ENCODE measurements around the gene DLGAP3.
"Not testable (repeated sequence)": the region's sequence is repeated elsewhere in the genome, so short reads cannot be mapped to it uniquely, and the experiment has no call there.

DLGAP3 gene, protein sequence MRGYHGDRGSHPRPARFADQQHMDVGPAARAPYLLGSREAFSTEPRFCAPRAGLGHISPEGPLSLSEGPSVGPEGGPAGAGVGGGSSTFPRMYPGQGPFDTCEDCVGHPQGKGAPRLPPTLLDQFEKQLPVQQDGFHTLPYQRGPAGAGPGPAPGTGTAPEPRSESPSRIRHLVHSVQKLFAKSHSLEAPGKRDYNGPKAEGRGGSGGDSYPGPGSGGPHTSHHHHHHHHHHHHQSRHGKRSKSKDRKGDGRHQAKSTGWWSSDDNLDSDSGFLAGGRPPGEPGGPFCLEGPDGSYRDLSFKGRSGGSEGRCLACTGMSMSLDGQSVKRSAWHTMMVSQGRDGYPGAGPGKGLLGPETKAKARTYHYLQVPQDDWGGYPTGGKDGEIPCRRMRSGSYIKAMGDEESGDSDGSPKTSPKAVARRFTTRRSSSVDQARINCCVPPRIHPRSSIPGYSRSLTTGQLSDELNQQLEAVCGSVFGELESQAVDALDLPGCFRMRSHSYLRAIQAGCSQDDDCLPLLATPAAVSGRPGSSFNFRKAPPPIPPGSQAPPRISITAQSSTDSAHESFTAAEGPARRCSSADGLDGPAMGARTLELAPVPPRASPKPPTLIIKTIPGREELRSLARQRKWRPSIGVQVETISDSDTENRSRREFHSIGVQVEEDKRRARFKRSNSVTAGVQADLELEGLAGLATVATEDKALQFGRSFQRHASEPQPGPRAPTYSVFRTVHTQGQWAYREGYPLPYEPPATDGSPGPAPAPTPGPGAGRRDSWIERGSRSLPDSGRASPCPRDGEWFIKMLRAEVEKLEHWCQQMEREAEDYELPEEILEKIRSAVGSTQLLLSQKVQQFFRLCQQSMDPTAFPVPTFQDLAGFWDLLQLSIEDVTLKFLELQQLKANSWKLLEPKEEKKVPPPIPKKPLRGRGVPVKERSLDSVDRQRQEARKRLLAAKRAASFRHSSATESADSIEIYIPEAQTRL

DNA sequence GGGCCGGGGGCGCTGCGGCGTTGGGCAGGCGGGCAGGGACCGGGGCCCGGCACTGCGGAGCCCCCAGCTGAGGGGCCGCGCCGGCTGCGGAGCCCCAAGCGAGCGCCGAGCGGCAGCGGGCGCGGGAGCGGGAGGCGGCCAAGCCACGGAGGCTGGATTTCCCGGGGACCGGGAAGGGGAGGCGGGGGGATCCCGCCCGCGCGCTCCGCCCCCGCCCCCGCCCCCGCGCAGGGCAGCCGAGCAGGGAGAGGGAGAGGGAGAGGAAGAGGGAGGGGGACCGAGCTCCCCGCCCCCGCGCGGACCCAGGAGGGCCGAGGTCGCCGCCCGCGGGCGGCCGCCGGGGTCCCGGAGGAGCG lies at the start of gene DLGAP3:
DLGAP3 (minus strand) TSS at position 154 of the 356 bp plus-strand sequence. CDS start 24,267 bp downstream, outside the sequence.
- DNase-seq = no peak

DNA sequence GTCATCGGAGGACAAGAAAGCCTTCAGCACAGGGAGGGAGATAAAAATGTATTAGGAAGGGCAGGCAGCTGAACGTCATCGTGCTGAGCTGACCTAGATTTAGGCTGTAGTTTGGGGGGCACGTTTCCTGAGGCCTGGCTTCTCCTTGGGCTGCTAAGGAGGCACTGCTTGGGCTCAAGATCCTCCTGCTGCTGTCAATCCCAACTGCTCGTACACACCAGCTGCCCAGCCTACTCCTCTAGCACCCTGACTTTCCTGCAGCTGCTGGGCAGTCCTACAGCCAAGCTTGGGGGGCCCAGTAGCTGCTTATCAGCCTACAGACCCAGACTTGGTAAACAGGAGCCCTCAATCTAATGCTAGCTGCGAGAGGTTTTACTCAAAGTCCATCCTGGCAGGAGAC lies 49.5 kb upstream of the DLGAP3 start:
- DNase-seq = no peak

DNA sequence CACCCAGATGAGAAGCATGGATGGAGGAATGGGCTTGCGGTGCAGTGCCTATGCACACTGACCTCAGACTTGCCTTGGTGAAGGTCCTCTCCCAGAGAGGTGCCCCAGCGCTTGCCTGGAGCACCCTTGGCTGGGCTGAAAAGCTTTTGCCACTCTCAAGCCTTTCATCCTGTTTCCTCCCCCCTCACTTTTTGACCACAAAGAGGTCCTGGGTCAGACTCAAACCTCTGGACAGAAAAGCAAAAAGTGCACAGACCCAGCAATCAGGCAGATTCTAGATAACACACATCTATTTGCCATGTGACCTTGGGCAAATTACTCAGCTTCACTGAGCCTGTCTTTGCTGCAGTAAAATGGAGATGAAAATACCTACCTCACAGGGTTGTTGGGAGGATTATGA lies 48.4 kb upstream of the DLGAP3 start:
- DNase-seq = no peak

DNA sequence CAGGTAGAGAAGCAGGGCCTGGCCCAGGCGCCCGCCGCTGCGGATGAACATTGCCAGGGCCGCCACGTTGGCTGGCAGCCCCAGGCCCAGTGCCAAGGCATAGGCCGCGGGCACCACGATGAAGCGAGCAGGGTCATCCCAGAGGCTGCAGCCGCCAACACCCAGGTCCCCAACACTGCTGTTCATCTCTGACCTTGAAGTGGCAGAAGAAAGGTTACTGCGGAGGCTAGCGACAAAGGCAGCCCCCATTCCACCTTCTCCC lies 47.7 kb upstream of the DLGAP3 start:
- no peak for DNase-seq

DNA sequence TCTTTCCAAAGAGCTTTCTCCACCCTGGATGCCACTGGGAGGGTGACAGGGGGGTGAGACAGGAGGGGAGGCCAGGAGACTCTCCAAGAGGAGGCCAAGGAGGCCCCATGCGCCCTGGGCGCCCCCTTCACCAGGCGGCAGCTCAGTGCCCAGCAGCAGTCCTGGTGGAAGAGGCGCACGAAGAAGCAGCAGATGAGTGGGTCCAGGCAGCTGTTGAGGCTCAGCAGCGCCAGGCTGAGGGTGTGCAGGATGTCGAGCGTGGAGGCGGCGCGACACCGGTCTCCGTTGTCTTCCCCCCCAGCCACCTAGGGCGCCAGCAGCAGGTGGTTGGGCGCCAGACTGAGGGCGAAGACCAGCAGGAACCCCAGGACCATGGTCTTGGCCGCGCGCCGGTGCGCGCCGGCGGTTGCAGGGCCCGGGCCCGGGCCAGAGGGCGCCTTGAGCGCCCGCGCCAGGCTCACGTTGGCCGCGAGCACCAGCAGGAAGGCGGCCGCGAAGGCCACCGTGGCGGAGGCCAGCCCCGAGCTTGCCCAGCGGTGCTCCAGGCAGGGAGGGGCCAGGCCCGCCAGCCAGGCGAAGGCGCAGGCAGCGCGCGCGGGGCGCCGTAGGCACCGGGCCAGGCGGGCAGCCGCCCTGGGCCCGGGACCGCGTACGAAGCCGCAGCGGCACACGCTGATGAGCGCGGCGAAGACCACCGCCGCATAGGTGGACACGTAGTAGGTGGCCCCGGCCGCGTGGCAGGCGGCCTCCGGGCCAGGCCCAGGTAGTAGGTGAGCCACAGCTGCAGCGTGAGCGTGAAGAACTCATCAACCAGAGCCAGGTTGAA lies 47.1 kb upstream of the DLGAP3 start:
- DNase-seq = no peak

DNA sequence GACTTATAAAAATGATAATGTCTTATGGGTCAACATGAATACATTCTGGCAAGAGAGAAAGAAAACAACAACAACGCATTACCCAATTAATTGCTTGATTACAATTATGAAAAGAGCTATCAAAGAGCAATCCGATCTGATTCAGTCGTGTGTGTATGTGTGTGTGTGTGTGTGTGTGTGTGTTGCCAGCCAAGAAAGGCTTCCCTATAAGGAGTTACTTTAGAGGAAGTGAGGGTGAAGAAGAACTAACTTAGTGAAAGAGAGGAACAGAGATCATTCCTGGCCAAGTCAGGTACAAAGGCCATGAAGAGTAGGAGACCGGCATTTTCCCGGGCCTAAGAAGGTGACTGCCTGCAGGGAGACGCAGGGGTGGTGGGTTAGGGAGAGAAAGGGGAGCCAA lies 46.3 kb upstream of the DLGAP3 start:
- no peak for DNase-seq

DNA sequence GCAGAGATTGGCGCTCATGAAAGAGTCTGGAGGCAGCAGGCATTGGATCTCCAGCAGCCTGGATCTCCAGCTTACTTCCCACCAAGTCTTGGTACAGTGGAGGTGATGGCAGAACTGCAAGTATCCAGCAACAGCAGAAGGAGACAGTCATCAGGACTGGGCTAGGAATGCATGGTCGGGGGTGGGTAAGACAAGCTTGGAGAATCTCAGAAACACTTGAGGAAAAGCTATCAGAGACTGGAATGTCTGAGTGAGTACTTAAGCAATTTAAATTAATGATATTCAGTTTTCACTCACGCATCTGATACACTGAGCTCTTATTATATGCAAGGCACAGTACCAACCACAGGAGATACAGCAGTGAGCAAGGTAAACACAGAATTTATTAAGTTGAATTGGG lies 45.9 kb upstream of the DLGAP3 start:
- no peak for DNase-seq

DNA sequence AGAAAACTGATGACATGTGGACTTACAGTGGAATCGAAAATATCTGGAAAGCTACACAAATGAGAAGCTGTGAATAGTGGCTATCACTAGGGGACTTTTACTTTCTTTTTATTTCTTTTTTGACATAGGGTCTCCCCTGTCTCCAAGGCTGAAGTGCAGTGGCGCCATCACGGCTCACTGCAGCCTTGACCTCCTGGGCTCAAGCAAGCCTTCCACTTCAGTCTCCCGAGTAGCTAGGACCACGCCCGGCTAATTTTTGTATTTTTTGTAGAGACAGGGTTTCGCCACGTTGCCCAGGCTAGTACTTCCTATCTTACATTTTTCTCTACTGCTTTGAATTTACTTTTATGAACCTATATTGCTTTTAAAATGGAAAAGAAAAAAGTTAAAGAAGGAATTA lies 45.2 kb upstream of the DLGAP3 start:
- no peak for DNase-seq

DNA sequence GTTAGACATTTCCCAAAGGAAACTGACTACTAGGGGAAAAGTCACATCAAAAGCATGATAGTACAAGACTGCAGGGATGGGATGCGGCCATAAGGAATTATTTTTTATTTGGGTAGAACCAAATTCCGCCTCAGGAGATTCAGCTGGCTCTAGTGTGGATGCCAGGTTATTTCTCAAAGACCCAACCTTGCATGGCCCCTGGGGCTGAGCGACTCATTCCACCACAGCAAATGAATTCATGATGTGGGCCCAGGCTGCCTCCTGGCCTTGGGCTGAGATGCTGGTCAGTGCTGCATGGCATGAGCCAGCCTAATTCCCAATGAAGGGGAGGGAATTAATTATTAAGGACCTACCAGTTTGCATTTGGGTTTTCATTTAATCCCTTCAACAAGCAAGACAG lies 43.9 kb upstream of the DLGAP3 start:
- no peak for DNase-seq

DNA sequence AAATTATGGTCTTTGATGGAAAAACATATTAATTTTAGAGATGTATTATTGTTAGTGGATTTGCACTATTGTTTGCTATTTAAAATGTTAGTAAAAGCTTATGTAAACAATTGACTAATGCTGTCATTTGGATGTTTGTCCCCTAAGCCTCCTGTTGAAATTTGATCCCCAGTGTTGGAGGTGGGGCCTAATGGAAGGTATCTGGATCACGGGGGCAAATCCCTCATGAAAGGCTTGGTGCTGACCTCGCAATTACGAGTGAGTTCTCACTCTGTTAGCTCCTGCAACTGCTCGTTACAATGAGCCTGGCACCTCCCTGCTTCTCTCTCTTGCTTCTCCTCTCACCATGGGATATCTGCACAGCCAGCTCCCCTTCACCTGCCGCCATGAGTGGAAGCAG lies 41.4 kb upstream of the DLGAP3 start:
- no peak for DNase-seq

DNA sequence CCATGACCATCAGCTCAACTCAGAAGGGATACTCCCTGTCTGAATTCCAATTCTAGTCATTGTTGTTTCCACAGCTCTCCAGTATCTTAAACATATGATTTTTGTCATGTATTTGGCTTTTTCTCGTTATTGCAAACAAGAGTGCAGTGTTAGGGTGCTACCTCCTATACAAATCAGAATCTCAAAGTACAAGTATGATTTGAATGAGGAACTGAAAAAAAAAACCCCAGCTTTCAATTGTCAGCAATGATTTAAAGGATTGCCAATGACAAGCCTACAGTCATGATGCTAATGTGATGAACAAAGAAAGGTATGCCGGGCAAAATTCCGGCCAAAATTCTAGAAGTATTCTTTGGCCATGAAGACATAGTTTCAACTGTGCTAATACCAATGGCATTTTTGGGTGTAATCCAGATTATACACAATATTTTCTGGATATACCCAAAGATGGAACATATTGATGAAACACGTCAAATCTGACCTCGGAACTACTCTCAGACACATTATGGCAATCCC lies 40.8 kb upstream of the DLGAP3 start:
- no peak for DNase-seq

DNA sequence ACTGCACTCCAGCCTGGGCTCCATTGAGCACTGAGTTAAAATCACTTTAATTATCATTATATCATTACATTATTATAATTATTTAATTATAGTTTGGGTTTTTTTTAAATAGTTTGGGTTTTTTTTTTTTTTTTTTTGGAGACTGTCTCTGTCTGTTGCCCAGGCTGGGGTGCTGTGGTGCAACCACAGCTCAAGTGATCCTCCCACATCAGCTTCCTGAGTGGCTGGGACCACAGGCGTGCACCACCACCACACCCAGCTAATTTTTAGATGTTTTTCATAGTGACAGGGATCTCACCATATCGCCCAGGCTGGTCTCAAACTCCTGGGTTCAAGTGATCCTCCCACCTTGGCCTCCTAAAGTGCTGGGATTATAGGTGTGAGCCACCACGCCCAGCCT lies 38.8 kb upstream of the DLGAP3 start:
- DNase-seq = not testable (repeated sequence)

DNA sequence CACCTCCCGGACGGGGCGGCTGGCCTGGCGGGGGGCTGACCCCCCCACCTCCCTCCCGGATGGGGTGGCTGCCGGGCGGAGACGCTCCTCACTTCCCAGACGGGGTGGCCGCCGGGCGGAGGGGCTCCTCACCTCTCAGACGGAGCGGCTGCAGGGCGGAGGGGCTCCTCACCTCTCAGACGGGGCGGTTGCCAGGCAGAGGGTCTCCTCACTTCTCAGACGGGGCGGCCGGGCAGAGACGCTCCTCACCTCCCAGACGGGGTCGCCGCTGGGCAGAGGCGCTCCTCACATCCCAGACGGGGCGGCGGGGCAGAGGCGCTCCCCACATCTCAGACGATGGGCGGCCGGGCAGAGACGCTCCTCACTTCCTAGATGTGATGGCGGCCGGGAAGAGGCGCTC lies 38.2 kb upstream of the DLGAP3 start:
- not testable (repeated sequence) for DNase-seq

DNA sequence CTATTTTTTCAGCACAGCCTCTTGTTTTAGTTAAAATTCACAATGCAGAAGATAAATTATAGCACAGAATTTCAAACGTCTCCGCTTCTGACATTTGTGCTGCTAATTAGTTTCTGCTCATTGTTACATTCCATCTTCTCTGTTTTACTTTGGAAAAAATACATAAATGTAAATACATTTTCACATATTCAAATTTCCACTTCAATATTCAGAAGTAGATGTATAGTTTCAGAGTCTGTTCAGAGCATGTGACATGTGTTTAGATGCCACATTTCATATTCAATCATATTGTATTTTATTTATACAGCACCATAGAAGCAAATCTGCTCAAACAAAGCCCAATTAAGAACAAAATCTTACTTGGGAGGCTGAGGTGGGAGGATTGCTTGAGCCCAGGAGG lies 36.1 kb upstream of the DLGAP3 start:
- DNase-seq = no peak

DNA sequence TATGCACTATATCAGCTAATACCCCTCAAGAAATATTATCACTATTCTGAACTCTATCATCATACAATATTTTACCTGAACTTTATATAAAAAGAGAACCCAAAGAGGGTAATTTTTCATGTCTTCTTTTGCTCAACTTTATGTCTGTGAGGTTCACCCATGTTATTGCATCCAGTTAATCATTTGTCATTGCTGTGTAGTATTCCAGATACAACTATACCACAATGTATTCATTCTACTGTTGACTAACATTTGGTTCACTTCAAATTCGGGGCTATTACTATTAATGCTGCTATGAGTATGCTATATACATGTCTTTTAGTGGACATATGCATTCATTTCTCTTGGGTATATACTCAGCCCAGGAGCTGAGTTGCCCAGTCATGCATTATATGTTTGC lies 21.0 kb upstream of the DLGAP3 start:
- DNase-seq = no peak

DNA sequence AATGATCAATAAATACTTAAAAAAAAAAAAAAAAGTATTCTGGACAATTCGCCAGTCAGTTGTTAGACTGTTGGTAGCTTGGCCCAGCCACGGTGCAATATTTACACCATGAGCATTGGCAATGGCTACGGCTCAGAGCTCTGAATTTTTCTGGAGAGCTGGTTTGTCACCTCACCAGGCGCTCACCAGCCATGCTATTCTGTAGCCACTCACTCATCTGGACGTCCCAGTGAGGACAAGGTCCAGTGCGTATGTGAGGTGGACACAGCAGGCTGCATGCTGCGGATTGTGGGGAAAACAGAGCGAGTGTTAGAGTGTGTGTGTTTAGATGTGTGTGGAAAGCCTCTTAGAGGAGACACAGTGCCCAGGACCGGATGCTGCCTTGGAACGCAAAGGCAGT lies 19.3 kb upstream of the DLGAP3 start:
- not testable (repeated sequence) for DNase-seq

DNA sequence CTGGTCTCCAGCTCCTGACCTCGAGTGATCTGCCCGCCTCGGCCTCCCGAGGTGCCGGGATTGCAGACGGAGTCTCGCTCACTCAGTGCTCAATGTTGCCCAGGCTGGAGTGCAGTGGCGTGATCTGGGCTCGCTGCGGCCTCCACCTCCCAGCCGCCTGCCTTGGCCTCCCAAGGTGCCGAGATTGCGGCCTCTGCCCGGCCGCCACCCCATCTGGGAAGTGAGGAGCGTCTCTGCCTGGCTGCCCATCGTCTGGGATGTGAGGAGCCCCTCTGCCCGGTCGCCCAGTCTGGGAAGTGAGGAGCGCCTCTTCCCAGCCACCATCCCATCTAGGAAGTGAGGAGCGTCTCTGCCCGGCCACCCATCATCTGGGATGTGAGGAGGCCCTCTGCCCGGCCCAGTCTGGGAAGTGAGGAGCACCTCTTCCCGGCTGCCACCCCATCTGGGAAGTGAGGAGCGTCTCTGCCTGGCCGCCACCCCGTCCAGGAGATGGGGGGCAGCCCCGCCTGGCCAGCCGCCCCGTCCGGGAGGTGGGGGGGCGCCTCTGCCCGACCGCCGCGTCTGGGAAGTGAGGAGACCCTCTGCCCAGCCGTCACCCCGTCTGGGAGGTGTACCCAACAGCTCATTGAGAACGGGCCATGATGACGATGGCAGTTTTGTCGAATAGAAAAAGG lies 18.3 kb upstream of the DLGAP3 start:
- DNase-seq = not testable (repeated sequence)

DNA sequence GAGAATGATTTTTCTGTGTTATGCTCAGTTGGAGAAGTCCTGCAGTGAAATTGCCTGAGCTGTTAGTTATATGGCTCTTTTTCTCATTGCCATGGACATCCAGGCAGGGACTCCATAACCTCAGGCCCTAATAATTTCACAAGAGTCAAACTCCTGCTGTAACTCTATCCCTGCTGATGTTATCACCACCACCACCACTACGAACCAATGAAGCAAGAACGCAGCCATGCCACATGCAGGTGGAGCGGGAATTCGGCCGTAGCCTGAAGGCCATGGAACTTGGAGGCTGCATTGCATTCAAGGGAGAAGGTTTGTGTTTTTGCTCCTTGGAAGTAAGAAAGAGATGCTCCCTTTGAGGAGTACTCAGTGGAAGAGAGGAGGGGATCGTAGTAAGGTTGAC lies 16.8 kb upstream of the DLGAP3 start:
- DNase-seq = no peak

DNA sequence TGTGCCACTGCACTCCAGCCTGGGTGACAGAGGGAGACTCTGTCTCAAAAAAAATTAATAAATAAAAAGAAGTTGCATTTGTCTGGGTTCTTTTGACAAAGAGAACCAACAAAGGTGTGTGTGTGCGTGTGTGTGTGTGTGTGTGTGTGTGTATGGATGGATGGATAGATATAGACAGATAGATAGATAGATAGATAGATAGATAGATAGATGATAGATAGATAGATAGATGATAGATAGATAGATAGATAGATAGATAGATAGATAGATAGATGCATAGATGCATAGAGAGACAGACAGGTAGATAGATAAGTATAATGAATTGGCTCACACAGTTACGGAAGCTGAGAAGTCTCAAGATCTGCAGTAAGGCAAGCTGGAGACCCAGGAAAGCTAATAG lies 12.3 kb upstream of the DLGAP3 start:
- DNase-seq = not testable (repeated sequence)

DNA sequence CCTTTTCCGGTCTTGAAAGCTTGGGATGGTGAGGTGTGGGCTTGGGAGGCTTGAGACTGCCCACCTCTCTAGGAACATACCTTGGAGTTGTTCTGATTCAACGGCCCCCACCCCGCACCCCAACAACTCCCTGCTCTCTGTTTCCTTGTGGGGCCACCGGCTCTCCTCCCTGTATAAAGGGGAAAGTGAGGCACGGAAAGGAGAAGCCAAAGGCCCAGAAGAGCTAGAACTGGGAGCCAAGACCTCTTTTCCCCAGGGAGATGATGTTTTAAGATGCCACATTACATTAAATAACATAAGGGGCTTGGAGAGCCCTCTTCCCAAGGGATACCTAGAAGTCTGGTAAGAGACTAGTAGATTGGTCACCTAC lies 1.2 kb upstream of the DLGAP3 start:
- no peak for DNase-seq

DNA sequence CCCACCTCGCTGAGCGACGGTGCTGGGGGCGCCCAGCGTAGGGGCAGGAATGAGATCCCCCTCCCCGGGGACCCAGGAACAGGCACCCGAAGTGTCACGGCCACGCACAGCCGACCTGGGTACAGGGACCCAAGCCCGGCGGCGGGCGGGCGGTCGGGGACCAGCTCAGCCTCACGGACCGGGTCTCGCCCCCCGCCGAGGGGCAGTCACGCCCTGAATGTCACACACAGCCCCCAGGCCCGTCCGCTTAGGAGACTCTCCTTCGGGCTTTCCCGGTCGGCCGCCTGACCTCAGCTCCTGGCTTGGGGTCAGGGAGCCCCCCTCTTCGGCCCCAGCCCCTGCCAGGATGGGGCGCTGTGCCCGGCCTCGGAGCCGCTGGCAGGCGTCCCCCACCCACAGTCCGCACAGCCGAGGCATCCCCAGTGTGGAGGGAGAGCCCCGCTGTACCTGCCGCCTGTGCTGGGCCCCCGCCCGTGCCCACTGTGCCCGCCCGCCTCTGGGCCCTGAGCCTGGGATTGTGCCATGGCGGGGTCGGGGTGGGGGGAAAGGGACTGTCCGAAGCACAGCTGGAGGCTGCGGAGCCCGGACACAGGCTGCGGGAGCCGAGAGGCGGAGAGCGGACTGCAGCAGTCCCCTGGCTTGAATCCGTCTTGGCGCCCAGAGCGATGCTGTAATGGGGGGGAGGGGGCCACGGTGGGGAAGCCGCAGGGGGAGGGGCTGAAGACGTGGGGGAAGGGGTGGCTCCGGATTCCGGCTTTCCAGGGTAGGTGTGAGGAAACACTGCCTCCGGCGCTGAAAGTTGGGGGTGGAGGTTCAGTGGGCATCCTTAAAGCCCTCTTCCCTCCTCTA lies 627 bp upstream of the DLGAP3 start:
- DNase-seq = no peak
